ENCODE data around the gene EPHB1.

Gene EPHB1

DNA sequence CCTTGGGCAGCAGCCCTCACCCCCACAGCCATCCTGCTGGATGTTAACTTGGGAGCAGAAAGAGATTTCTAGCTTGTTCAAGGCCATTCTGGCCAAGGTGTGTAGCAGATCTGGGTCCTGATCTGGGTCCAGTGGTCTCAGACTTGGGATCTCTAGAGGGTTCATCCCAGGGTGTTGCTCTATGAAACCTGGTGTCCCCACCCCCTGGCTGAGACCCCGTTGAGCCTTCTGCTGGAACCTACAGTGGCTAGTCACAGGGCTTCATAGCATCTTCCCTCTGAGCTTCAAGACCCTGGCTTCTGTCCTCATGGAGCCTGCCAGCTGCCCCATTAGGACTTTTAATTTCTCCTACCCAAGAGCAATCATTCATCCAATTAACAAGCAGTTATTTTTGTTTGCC lies 64.3 kb downstream of the EPHB1 start:
- no peaks in the 10 kb centered on the region for H3K27me3 ChIP-seq (ENCODE audit: insufficient read depth, poor library complexity, severe bottlenecking)
- no peak for DNase-seq (ENCODE audit: low read depth in 1 of 2, low spot score in 1 of 2)
- TF ChIP-seq SPI1 (IDR thresholded peaks at IDR 0.05; ENCODE audit: borderline replicate concordance, low read depth) (no peak), GABPA (IDR thresholded peaks at IDR 0.05; ENCODE audit: low read depth) (no peak), POLR2AphosphoS5 (IDR thresholded peaks at IDR 0.05; ENCODE audit: low read depth) (no peak)
- TF ChIP-seq, protein P1, sequence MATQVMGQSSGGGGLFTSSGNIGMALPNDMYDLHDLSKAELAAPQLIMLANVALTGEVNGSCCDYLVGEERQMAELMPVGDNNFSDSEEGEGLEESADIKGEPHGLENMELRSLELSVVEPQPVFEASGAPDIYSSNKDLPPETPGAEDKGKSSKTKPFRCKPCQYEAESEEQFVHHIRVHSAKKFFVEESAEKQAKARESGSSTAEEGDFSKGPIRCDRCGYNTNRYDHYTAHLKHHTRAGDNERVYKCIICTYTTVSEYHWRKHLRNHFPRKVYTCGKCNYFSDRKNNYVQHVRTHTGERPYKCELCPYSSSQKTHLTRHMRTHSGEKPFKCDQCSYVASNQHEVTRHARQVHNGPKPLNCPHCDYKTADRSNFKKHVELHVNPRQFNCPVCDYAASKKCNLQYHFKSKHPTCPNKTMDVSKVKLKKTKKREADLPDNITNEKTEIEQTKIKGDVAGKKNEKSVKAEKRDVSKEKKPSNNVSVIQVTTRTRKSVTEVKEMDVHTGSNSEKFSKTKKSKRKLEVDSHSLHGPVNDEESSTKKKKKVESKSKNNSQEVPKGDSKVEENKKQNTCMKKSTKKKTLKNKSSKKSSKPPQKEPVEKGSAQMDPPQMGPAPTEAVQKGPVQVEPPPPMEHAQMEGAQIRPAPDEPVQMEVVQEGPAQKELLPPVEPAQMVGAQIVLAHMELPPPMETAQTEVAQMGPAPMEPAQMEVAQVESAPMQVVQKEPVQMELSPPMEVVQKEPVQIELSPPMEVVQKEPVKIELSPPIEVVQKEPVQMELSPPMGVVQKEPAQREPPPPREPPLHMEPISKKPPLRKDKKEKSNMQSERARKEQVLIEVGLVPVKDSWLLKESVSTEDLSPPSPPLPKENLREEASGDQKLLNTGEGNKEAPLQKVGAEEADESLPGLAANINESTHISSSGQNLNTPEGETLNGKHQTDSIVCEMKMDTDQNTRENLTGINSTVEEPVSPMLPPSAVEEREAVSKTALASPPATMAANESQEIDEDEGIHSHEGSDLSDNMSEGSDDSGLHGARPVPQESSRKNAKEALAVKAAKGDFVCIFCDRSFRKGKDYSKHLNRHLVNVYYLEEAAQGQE (IDR thresholded peaks at IDR 0.05; ENCODE audit: insufficient replicate concordance, low read depth), result no peak
- TF ChIP-seq, protein P2, sequence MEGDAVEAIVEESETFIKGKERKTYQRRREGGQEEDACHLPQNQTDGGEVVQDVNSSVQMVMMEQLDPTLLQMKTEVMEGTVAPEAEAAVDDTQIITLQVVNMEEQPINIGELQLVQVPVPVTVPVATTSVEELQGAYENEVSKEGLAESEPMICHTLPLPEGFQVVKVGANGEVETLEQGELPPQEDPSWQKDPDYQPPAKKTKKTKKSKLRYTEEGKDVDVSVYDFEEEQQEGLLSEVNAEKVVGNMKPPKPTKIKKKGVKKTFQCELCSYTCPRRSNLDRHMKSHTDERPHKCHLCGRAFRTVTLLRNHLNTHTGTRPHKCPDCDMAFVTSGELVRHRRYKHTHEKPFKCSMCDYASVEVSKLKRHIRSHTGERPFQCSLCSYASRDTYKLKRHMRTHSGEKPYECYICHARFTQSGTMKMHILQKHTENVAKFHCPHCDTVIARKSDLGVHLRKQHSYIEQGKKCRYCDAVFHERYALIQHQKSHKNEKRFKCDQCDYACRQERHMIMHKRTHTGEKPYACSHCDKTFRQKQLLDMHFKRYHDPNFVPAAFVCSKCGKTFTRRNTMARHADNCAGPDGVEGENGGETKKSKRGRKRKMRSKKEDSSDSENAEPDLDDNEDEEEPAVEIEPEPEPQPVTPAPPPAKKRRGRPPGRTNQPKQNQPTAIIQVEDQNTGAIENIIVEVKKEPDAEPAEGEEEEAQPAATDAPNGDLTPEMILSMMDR (IDR thresholded peaks at IDR 0.05; ENCODE audit: insufficient read depth, low read length), result no peak
- H3K4me3 ChIP-seq (replicated peaks; ENCODE audit: insufficient read depth, low read length), result no peak overlapping the region
- H3K27ac ChIP-seq (replicated peaks), result no peak overlapping the region

DNA sequence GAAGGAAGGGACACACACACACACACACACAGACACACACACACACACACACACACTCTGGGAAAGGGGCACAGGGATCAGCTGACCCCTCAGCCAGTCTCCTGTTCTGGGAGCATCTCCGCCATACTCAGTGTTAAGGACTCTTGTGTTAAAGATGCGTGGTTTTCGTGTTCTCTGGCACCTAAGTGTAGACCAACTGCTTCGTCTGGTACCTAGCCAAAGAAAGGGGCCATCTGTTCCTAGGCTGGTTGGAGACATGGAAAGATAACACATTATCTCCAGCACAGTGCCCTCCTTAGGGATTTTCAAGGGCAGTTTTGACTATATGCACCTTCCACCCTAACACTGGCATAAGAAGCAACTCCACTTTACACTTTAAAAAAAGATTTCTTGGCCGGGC lies 65.1 kb downstream of the EPHB1 start:
- H3K27ac ChIP-seq (replicated peaks), result no peak overlapping the region
- no peak for DNase-seq (ENCODE audit: low read depth in 1 of 2, low spot score in 1 of 2)
- H3K27me3 ChIP-seq (ENCODE audit: insufficient read depth, poor library complexity, severe bottlenecking), result no peaks in the 10 kb centered on the region
- no peak overlapping the region for H3K4me3 ChIP-seq (replicated peaks; ENCODE audit: insufficient read depth, low read length)
- TF ChIP-seq, protein P2 (IDR thresholded peaks at IDR 0.05; ENCODE audit: insufficient read depth, low read length), result no peak
- TF ChIP-seq POLR2AphosphoS5 (IDR thresholded peaks at IDR 0.05; ENCODE audit: low read depth) (no peak), GABPA (IDR thresholded peaks at IDR 0.05; ENCODE audit: low read depth) (no peak), SPI1 (IDR thresholded peaks at IDR 0.05; ENCODE audit: borderline replicate concordance, low read depth) (no peak)
- TF ChIP-seq, protein P1 (IDR thresholded peaks at IDR 0.05; ENCODE audit: insufficient replicate concordance, low read depth), result no peak

DNA sequence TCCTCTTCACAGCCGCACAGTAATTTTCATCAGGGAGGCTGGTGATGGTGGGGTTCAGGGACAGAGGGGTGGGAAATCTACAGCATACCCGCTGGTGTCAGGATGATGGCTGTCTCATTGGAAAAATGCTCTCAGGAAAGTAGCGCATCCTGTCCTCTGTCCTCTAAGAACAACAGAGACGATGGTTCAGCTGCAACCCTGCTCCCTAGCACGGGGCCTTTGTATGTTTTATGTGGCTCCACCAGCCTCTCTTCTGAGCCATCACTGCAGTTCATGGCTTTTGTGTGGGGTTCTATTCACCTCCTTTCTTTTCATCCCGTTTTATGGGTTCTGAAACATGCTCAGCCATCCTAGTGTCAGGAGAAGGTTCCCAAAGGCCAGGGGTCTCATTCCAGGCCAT lies 68.9 kb downstream of the EPHB1 start:
- Histone ChIP-seq H3K4me3 (replicated peaks; ENCODE audit: insufficient read depth, low read length) (no peak overlapping the region), H3K27ac (replicated peaks) (no peak overlapping the region), H3K27me3 (ENCODE audit: insufficient read depth, poor library complexity, severe bottlenecking) (no peaks in the 10 kb centered on the region)
- no peak for DNase-seq (ENCODE audit: low read depth in 1 of 2, low spot score in 1 of 2)
- TF ChIP-seq SPI1 (IDR thresholded peaks at IDR 0.05; ENCODE audit: borderline replicate concordance, low read depth) (no peak), POLR2AphosphoS5 (IDR thresholded peaks at IDR 0.05; ENCODE audit: low read depth) (no peak), GABPA (IDR thresholded peaks at IDR 0.05; ENCODE audit: low read depth) (no peak)
- TF ChIP-seq, protein P1 (IDR thresholded peaks at IDR 0.05; ENCODE audit: insufficient replicate concordance, low read depth), result no peak
- TF ChIP-seq, protein P2 (IDR thresholded peaks at IDR 0.05; ENCODE audit: insufficient read depth, low read length), result no peak
